Left lung (tissue), 10 donors: ENCODE measurements around the gene CRYL1. TPM values are rescaled to one million over a fixed set of nuclear protein-coding genes. Genes with fewer than 3 reads are reported as not detected.

Experiments
- ATAC-seq: fragments of 200-7000 bp; cut with Tn5 transposase; one replicate; pipeline ENCODE4 v1.9.1; 2020; ENCODE audit warnings: moderate library complexity
- DNase-seq, 4 donors: peaks; one replicate each; pipeline ENCODE4 v3.0.0-alpha.2; 2013 to 2020
- H3K27ac ChIP-seq, 2 donors: fragments of 200-600 bp; sonication (generic) in 1 of 2; one replicate each; pipeline versions ENCODE4 v1.5.0 to v1.8.0; 2020 to 2021
- H3K27me3 ChIP-seq, 2 donors: fragments of 200-600 bp; sonication (generic) in 1 of 2; one replicate each; pipeline versions ENCODE4 v1.5.0 to v1.8.0; 2020 to 2021
- H3K36me3 ChIP-seq, 2 donors: fragments of 200-600 bp; sonication (generic) in 1 of 2; one replicate each; pipeline versions ENCODE4 v1.5.0 to v1.8.0; 2020 to 2021
- H3K4me1 ChIP-seq, 2 donors: fragments of 200-600 bp; one replicate each; pipeline ENCODE4 v1.8.0; 2021
- H3K4me3 ChIP-seq, 2 donors: fragments of 200-600 bp; sonication (generic) in 1 of 2; one replicate each; pipeline versions ENCODE4 v1.5.0 to v1.8.0; 2020 to 2021; ENCODE audit warnings: mild to moderate bottlenecking in 1 of 2
- H3K9me3 ChIP-seq, 2 donors: fragments of 200-600 bp; sonication (generic) in 1 of 2; one replicate each; pipeline versions ENCODE4 v1.5.0 to v1.8.0; 2020 to 2021
- intact Hi-C, 2 donors: fragments of 100-400 bp; cut with DNase I; formaldehyde crosslinking; loops; one replicate each; pipeline versions ENCODE4 v1.11.2 to v1.14.2; 2022
- polyA plus RNA-seq, 6 donors: library from polyadenylated mRNA; unstranded; fragments of 120-200 nt; gene quantifications; one replicate each; pipeline ENCODE4 v1.2.1, GENCODE V29; 2013; ENCODE audit not compliant: insufficient read length in 6 of 6
- total RNA-seq, 2 donors: library from RNA; stranded (reverse); fragmentation: NEBNext Ultra II Directional; extraction: Animal tissue kit (Norgen Biotek cat#: 25700); gene quantifications; one replicate each; pipeline ENCODE4 v1.2.1, GENCODE V29; 2021
- TF ChIP-seq, protein P1 (sequence below), 2 donors: fragments of 200-600 bp; sonication (generic) in 1 of 2; IDR thresholded peaks; one replicate each; pipeline versions ENCODE4 v1.5.0 to v1.8.0; 2021; ENCODE audit warnings: antibody characterized with exemption in 2 of 2
- donor health status: DM: no; HTN: yes; CAD: no.
- donor health status: DM: no; HTN: no; CAD: no.

The CRYL1 gene
- total and polyA plus RNA-seq, 8 donors = 15.5 to 31.8 (median 24.6) TPM

DNA sequence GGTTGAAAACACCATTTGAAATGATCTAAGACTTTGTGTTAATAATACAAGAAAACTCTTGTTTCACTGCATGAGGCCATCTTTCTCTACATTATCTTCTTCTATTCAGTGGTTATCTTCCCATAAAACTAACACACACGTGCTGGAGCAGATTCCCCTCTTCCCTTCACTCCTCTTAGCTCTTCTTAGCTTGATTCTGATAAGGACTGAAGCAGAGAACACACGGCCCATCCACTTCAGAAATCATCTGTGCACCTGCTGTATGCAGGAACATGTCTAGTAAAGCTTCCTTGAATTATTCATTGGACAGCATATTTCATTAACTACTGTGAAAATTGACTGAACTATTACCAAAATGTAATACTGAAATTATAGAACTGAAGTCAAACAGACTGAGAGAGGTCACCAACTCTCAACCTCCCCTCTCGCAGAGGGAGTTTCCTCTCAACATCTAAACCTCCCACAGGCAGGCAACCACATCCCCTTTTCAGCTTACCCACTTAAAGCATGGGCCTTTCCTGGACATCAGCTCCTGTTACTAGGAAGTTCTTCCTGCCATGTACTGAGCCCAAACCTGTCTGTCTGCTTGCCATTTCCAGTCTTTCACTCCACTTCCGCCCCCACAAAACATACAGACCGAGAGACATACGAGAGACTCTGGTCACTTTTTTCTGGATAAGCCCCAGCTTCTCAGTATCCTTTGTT, 113.9 kb downstream of the CRYL1 start:
- intact Hi-C loops = no loop called here
- peaks cover 0 to 13% of the 10 kb centered on the region in 2 donors for H3K27me3 ChIP-seq
- no peaks in the 10 kb centered on the region for H3K36me3 ChIP-seq
- TF ChIP-seq, protein P1, sequence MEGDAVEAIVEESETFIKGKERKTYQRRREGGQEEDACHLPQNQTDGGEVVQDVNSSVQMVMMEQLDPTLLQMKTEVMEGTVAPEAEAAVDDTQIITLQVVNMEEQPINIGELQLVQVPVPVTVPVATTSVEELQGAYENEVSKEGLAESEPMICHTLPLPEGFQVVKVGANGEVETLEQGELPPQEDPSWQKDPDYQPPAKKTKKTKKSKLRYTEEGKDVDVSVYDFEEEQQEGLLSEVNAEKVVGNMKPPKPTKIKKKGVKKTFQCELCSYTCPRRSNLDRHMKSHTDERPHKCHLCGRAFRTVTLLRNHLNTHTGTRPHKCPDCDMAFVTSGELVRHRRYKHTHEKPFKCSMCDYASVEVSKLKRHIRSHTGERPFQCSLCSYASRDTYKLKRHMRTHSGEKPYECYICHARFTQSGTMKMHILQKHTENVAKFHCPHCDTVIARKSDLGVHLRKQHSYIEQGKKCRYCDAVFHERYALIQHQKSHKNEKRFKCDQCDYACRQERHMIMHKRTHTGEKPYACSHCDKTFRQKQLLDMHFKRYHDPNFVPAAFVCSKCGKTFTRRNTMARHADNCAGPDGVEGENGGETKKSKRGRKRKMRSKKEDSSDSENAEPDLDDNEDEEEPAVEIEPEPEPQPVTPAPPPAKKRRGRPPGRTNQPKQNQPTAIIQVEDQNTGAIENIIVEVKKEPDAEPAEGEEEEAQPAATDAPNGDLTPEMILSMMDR (IDR thresholded peaks at IDR 0.05) = no peak
- H3K4me3 ChIP-seq = no peak overlapping the region
- no peaks in the 10 kb centered on the region for H3K4me1 ChIP-seq
- H3K9me3 ChIP-seq = no peaks in the 10 kb centered on the region
- H3K27ac ChIP-seq = no peak overlapping the region
- ATAC-seq (peak; percentile 60), DNase-seq (no peak)

DNA sequence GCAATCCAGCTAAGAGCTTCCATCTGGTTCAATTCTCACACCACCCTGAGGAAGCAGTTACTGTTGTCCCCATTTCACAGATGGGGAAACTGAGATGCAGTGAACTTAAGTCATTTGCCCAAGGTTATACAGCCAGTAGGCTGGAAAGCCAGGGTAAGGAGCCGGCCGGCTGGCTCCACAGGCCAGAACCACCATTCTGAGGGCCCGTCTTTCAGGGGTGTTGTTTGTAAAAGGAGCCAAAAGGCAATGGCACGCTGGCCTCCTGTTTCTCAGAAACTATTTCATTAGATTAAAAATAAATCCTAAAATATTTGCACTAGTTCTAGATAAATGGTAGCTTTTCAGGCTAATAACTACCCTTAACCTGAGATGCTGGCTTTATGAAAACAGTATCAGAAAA, 114.9 kb downstream of the CRYL1 start:
- Histone ChIP-seq H3K9me3 (no peaks in the 10 kb centered on the region), H3K36me3 (no peaks in the 10 kb centered on the region), H3K4me1 (no peaks in the 10 kb centered on the region), H3K4me3 (no peak overlapping the region), H3K27me3 (peaks cover 0 to 13% of the 10 kb centered on the region in 2 donors), H3K27ac (no peak overlapping the region)
- no peak for DNase-seq
- intact Hi-C loops = no loop called here
- no peak for ATAC-seq
- TF ChIP-seq, protein P1 (IDR thresholded peaks at IDR 0.05) = no peak

DNA sequence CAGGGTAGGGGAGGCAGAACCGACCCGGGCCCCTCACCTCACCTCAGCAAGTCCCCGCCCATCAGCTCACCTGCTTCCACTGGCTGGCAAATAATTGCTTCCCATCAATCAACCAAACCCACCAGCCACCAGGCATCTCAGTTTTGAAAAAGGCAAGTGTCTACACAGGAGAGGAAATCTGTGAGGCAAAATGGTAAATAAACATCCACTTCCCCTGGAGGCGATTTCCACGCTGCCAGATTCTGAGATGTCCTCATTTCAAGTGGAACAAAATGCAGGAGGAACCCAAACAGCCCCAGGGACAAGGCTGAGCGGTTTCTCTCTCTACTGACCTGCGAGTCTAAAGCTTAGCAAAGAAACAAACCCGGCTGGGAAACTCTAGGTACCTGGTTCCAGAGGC, 117.5 kb downstream of the CRYL1 start:
- ATAC-seq (no peak), DNase-seq (no peak)
- intact Hi-C loops = no loop called here
- no peak overlapping the region for H3K4me3 ChIP-seq
- peaks cover 0 to 5% of the 10 kb centered on the region in 2 donors for H3K36me3 ChIP-seq
- no peaks in the 10 kb centered on the region for H3K27me3 ChIP-seq
- no peaks in the 10 kb centered on the region for H3K4me1 ChIP-seq
- no peaks in the 10 kb centered on the region for H3K9me3 ChIP-seq
- TF ChIP-seq, protein P1 (IDR thresholded peaks at IDR 0.05) = no peak
- no peak overlapping the region for H3K27ac ChIP-seq

DNA sequence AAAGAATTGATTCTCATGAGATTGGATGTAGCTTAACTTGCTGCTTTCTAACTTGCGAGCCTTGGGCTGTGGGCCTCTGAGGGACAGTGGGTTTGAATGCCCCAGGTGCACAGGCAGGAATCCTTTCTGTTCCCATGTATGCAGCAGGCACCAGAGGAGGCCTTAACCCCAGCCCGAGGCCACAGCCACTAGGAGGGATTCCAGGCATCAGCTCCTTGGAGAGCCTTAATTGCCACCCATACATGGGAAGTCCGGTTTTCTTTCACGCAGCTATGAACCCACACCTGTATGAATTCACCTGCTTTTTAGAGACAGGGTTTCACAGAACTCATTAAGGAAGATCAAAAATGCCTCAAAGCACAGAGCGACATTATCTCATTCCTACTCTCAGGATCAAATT, 117.9 kb downstream of the CRYL1 start:
- ATAC-seq (no peak), DNase-seq (no peak)
- intact Hi-C loops = no loop called here
- TF ChIP-seq, protein P1 (IDR thresholded peaks at IDR 0.05) = no peak
- Histone ChIP-seq H3K27ac (no peak overlapping the region), H3K27me3 (no peaks in the 10 kb centered on the region), H3K4me1 (no peaks in the 10 kb centered on the region), H3K36me3 (peaks cover 0 to 10% of the 10 kb centered on the region in 2 donors), H3K9me3 (no peaks in the 10 kb centered on the region), H3K4me3 (no peak overlapping the region)

DNA sequence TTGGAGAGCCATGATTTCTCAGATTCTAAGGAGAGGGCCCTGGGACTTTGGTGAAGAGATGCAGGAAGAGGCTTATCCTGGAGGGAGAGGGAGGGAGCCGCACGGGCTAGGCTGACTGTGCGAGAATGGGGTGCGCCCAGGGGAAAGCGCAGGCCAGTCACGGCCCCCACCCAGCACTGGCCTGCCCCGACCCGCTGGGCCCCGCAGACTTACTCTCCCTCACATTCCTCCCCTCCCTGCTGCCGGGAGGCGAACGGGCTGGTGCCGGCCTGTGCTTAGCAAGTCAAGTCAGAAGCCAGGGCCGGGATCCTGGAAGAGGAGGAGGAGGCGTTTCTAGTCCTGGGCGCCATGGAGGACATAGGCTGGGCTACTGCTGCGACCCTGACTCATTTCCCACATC, 120.0 kb downstream of the CRYL1 start:
- DNase-seq (no peak), ATAC-seq (no peak)
- intact Hi-C loops = no loop called here
- Histone ChIP-seq H3K9me3 (no peaks in the 10 kb centered on the region), H3K36me3 (peaks cover 0 to 11% of the 10 kb centered on the region in 2 donors), H3K27ac (no peak overlapping the region), H3K4me3 (no peak overlapping the region), H3K27me3 (no peaks in the 10 kb centered on the region), H3K4me1 (no peaks in the 10 kb centered on the region)
- TF ChIP-seq, protein P1 (IDR thresholded peaks at IDR 0.05) = no peak
